ENCODE measurements around the gene SLC22A16. TPM values are rescaled to one million over a fixed set of nuclear protein-coding genes. Genes with fewer than 3 reads are reported as not detected.

Gene SLC22A16
- total and polyA plus RNA-seq, 2 of the 13 experiments (the other 11 are each of a cell fraction or from before 2014, with no cell fraction given) = 0.04 TPM; not detected in 1

DNA sequence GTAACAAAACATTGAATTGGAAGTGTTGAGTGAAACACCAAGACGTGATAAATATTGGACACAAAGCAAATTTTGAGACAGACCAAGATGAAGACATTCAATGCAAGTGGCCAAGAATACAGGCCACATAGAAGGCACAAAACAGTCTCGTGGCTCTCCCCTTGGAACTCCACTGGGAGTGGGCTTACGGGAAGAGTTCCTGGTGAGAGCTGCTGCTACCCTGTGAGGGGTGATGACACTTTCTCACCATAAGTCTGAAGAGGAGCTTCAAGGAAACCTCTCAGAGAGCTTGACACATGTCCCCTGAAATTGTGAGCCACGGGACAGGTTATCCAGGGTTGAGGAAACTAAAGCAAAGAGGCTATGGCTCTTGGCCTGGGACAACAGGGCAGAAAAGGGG is 48.6 kb upstream of the SLC22A16 start:
- ChIA-PET POLR2A (no interaction called here), CTCF (ENCODE audit: low intra/inter-chr PET ratio, low total read pairs) (no interaction called here)
- in situ Hi-C loops (cut with HindIII; ENCODE audit: extremely low pct_ligation_motif_present, low pct_unique_long_range_greater_than_20kb) = loop anchor here (10.0 kb wide), 1 partner anchor 470 kb away; no protein-coding TSS in a partner anchor
- TF ChIP-seq PHF20 (CRISPR knock-in tag; IDR thresholded peaks at IDR 0.05) = no peak
- no peak for TF ChIP-seq ZNF777 (CRISPR knock-in tag; IDR thresholded peaks at IDR 0.05)
- TF ChIP-seq, protein P1, sequence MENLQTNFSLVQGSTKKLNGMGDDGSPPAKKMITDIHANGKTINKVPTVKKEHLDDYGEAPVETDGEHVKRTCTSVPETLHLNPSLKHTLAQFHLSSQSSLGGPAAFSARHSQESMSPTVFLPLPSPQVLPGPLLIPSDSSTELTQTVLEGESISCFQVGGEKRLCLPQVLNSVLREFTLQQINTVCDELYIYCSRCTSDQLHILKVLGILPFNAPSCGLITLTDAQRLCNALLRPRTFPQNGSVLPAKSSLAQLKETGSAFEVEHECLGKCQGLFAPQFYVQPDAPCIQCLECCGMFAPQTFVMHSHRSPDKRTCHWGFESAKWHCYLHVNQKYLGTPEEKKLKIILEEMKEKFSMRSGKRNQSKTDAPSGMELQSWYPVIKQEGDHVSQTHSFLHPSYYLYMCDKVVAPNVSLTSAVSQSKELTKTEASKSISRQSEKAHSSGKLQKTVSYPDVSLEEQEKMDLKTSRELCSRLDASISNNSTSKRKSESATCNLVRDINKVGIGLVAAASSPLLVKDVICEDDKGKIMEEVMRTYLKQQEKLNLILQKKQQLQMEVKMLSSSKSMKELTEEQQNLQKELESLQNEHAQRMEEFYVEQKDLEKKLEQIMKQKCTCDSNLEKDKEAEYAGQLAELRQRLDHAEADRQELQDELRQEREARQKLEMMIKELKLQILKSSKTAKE (CRISPR knock-in tag; IDR thresholded peaks at IDR 0.05; ENCODE audit: borderline replicate concordance) = no peak
- no peak for TF ChIP-seq MXI1 (IDR thresholded peaks at IDR 0.05; ENCODE audit: borderline replicate concordance, low read depth, low read length)
- TF ChIP-seq MBD4 (IDR thresholded peaks at IDR 0.05; ENCODE audit: borderline replicate concordance, low read length) = no peak
- no peak for TF ChIP-seq ZFP1 (CRISPR knock-in tag; IDR thresholded peaks at IDR 0.05)
- TF ChIP-seq PAF1 (CRISPR knock-in tag; IDR thresholded peaks at IDR 0.05) = no peak
- no peak for TF ChIP-seq ZNF264 (CRISPR knock-in tag; IDR thresholded peaks at IDR 0.05)
- no peak for TF ChIP-seq ZNF329 (CRISPR knock-in tag; IDR thresholded peaks at IDR 0.05; ENCODE audit: low read depth)
- no peak for TF ChIP-seq FOXK1 (CRISPR knock-in tag; IDR thresholded peaks at IDR 0.05; ENCODE audit: borderline replicate concordance, low read depth)
- no peak for TF ChIP-seq GABPA (IDR thresholded peaks at IDR 0.05; ENCODE audit: low read depth, low read length)
- TF ChIP-seq GABPA (CRISPR knock-in tag; IDR thresholded peaks at IDR 0.05; ENCODE audit: low read depth) = no peak
- H3K27ac ChIP-seq (ENCODE audit: extremely low read length, insufficient read depth, low read length) = no peak overlapping the region
- H3K9ac ChIP-seq (ENCODE audit: insufficient read depth, low read depth, low read length) = no peak overlapping the region
- H3K4me3 ChIP-seq (replicated peaks in 1 of 3; ENCODE audit: insufficient read depth in 1 of 3, low read depth in 2 of 3, low read length in 3 of 3) = no peak overlapping the region
- WGBS (ENCODE audit: low lambda C conversion rate) = 59% methylated on average over 4 of the region's 4 CpGs
- no peaks in the 10 kb centered on the region for H3K79me2 ChIP-seq (ENCODE audit: insufficient read depth, low read length)
- H3K4me2 ChIP-seq (ENCODE audit: low read depth, low read length) = no peak overlapping the region
- peaks cover 46% of the 10 kb centered on the region for H3K4me1 ChIP-seq (ENCODE audit: insufficient read depth, low read length)
- BruUV-seq (replicated peaks) = no TSS peak
- FAIRE-seq (no peak), DNase-seq (ENCODE audit: low spot score) (no peak), ATAC-seq (no peak)
- H3K9me3 ChIP-seq (ENCODE audit: low read length) = no peaks in the 10 kb centered on the region
- no peaks in the 10 kb centered on the region for H4K20me1 ChIP-seq (ENCODE audit: insufficient read depth, low read length)
- intact Hi-C loops (cut with micrococcal nuclease; ENCODE audit: unreplicated experiment) = loop anchor here (5.0 to 10.0 kb wide), 3 partner anchors 70 to 352 kb away; no protein-coding TSS in a partner anchor
- no peaks in the 10 kb centered on the region for H3K36me3 ChIP-seq (replicated peaks in 1 of 2; ENCODE audit: control insufficient read depth in 1 of 2, insufficient read depth in 2 of 2, low read length in 2 of 2)
- H3K27me3 ChIP-seq (ENCODE audit: control insufficient read depth in 1 of 2, insufficient read depth in 2 of 2, low read length in 2 of 2) = no peaks in the 10 kb centered on the region
- H2AFZ ChIP-seq (ENCODE audit: low read length) = no peak overlapping the region

All from HepG2 (cell line).